Lower leg skin (tissue), 4 donors: ENCODE results near the gene CCR5. TPM values are rescaled to one million over a fixed set of nuclear protein-coding genes. Genes with fewer than 3 reads are reported as not detected.

Experiments used
- DNase-seq, 2 donors: peaks; one replicate each; pipeline ENCODE4 v3.0.0-alpha.2; 2019; ENCODE audit warnings: low spot score in 2 of 2
- H3K4me3 ChIP-seq: fragments of 200-600 bp; sonication (generic); 2 replicates; pipeline ENCODE4 v1.5.1; 2017; ENCODE audit warnings: mild to moderate bottlenecking, low read depth; ENCODE audit not compliant: poor library complexity, severe bottlenecking
- CTCF ChIP-seq, 3 donors: fragments of 450-650 bp; IDR thresholded peaks; one replicate each; pipeline ENCODE4 v1.5.1; 2016; ENCODE audit warnings: antibody characterized with exemption in 3 of 3, mild to moderate bottlenecking in 3 of 3, moderate library complexity in 2 of 3
- POLR2A ChIP-seq, 2 donors: fragments of 450-650 bp; IDR thresholded peaks; one replicate each; pipeline ENCODE4 v1.6.1; 2016 to 2017; ENCODE audit warnings: antibody characterized with exemption in 2 of 2, mild to moderate bottlenecking in 1 of 2, moderate library complexity in 1 of 2
- WGBS, 2 donors: methylation state at CpG; one replicate each; pipeline ENCODE4 v1.1.5; 2018; 5-methylcytosine and 5-hydroxymethylcytosine counted together
- intact Hi-C: fragments of 100-400 bp; cut with DNase I; formaldehyde crosslinking; loops from one replicate; pipeline ENCODE4 v1.15.0; 2023; ENCODE audit warnings: low total_unique reads
- total RNA-seq, 4 donors: library from RNA; depleted of rRNA; stranded (reverse); fragments of >200 nt; gene quantifications; one replicate each; pipeline ENCODE4 v1.1.0, GENCODE V29; 2016

The CCR5 gene
- total RNA-seq, 4 donors from 2014 or later, result 0.16 to 0.55 (median 0.20) TPM; not detected in 1

DNA sequence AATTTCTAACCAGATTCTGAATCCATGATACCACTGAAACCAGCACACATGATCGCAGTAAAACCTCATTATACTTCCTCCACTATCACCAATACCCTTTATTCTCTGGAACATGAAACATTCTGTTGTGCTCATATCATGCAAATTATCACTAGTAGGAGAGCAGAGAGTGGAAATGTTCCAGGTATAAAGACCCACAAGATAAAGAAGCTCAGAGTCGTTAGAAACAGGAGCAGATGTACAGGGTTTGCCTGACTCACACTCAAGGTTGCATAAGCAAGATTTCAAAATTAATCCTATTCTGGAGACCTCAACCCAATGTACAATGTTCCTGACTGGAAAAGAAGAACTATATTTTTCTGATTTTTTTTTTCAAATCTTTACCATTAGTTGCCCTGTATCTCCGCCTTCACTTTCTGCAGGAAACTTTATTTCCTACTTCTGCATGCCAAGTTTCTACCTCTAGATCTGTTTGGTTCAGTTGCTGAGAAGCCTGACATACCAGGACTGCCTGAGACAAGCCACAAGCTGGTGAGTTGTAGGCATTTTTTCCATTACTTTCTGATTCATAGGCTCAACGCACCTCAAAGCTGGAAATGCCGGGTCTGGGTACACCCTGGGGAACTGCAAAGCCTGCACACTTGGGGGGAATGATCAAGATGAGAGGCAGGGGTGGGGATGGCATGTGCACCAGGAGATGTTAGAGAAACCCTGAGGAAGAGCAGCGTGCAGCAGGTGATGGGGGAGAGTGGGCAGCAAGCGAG is 16.9 kb upstream of the CCR5 start, which contains the start of gene CCR2:
CCR2 (plus strand) TSS at position 465 of the 764 bp plus-strand sequence. CDS start 3,417 bp downstream, outside the sequence.
- no peak within 1 kb of the TSS for H3K4me3 ChIP-seq
- intact Hi-C loops, result no loop called here
- no peak for DNase-seq
- TF ChIP-seq CTCF (IDR thresholded peaks at IDR 0.05), result no peak
- no peak for TF ChIP-seq POLR2A (IDR thresholded peaks at IDR 0.05)
- WGBS, 2 donors, result 58 to 73% methylated on average over 7 of the region's 7 CpGs

DNA sequence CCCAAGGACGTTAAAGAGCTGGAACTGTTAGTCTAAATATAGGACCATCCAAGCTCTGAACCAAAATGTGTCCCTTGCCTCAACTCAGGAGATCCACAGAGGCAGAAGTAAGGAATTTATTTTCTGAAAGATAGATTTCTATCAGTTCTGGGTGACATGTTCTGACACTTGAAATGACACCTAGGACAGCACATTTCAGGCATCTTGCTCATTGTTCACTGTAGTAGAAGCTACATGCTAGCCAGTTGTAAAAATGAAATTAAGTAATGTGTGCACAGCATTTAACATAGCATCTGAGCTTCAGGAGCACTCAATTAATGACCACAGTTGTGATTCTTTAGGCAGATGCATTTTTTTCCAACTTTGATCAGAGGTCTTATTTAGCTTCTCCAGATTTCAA is 16.3 kb upstream of the CCR5 start:
- intact Hi-C loops, result no loop called here
- no peak overlapping the region for H3K4me3 ChIP-seq
- WGBS, 2 donors, result 50 to 53% methylated on average over 1 of the region's 1 CpG
- no peak for DNase-seq
- TF ChIP-seq POLR2A (IDR thresholded peaks at IDR 0.05) (no peak), CTCF (IDR thresholded peaks at IDR 0.05) (no peak)

DNA sequence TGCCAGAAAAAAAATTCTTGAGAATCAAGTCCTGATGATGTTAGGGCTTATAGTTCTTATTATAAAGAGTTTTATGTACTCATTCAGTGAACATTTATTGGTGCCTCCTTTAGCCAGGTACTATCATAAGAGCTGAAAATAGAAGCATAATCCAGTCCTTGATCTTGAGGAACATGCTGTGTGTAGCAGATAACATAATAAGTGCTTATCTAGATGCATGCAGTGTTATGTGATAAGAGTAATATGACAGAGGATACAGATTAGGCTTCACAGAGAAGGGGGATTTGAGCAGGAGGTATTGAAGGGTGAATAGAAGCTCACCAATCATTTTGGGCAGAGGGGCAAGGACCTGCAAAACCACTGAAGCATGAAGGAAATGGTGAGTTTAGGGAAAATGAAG is 15.8 kb upstream of the CCR5 start:
- TF ChIP-seq POLR2A (IDR thresholded peaks at IDR 0.05) (no peak), CTCF (IDR thresholded peaks at IDR 0.05) (no peak)
- DNase-seq, result no peak
- intact Hi-C loops, result no loop called here
- H3K4me3 ChIP-seq, result no peak overlapping the region

GRCh38 chr3:46356276-46356675 is 14.5 kb upstream of the CCR5 start:
- TF ChIP-seq POLR2A (IDR thresholded peaks at IDR 0.05) (no peak), CTCF (IDR thresholded peaks at IDR 0.05) (no peak)
- no peak for DNase-seq
- H3K4me3 ChIP-seq, result no peak overlapping the region
- 31 to 32% methylated on average over 3 of the region's 3 CpGs for WGBS, 2 donors
- intact Hi-C loops, result no loop called here

- DNase-seq, result no peak
- 83 to 93% methylated on average over 4 of the region's 4 CpGs for WGBS, 2 donors
- TF ChIP-seq CTCF (IDR thresholded peaks at IDR 0.05) (no peak), POLR2A (IDR thresholded peaks at IDR 0.05) (no peak)
- H3K4me3 ChIP-seq, result no peak overlapping the region
- intact Hi-C loops, result no loop called here
Measured at GRCh38 chr3:46356909-46357308, 13.8 kb upstream of the CCR5 start.

GRCh38 chr3:46358466-46358865 is 12.3 kb upstream of the CCR5 start:
- intact Hi-C loops, result no loop called here
- TF ChIP-seq CTCF (IDR thresholded peaks at IDR 0.05), result no peak
- no peak for TF ChIP-seq POLR2A (IDR thresholded peaks at IDR 0.05)
- DNase-seq, result no peak
- 72 to 90% methylated on average over 6 of the region's 6 CpGs for WGBS, 2 donors
- no peak overlapping the region for H3K4me3 ChIP-seq
